Measurements from ENCODE around the gene CTCFL.
"Not testable (repeated sequence)": the region's sequence is repeated elsewhere in the genome, so short reads cannot be mapped to it uniquely, and the experiment has no call there.

Gene CTCFL

GRCh38 chr20:57536120-57536708 is 11.3 kb upstream of the CTCFL start:
- DNase-seq (ENCODE audit: low spot score): no peak

DNA sequence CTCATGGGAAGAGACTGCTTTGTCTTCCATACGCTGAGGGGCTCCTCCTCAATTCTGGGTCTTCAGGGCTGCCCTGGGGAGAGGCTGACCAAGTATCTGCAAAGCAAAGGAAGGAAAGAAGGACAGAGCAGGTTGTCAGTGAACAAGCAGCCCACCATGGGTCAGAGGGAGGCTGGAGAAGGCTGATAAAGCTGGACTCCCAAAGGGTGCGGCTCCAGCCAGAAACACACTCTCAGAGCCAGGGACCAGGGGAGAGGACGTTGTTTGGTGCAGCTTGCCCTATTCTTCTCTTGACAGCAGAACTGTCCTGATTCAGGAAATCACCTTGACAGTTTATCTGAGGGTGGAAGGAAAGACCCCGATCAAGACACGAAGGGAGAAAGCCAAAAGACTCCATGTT is 10.4 kb upstream of the CTCFL start:
- DNase-seq (ENCODE audit: low spot score): no peak

DNA sequence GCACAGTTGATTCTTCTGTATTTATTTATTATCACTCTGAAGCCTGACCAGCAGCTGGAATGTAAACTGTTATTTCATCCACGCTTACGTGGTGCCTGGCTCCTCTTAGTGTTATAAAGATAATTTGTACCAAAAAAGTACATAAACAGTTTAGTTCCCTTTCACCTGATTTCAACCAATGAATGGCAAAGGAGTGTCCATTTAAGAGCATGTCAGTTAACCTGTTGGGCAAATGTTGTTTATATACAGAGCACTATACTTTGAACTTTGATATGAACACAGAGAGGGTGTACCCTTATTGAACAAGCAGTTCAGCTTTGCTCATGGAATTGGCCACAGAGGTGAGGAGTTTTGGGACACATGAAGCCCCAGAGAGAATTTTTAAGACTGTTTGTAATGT is 7.2 kb upstream of the CTCFL start:
- no peak for DNase-seq (ENCODE audit: low spot score)

GRCh38 chr20:57530327-57530981 is 5.5 kb upstream of the CTCFL start:
- no peak for DNase-seq (ENCODE audit: low spot score)

GRCh38 chr20:57529810-57530209 is 4.9 kb upstream of the CTCFL start:
- no peak for DNase-seq (ENCODE audit: low spot score)

DNA sequence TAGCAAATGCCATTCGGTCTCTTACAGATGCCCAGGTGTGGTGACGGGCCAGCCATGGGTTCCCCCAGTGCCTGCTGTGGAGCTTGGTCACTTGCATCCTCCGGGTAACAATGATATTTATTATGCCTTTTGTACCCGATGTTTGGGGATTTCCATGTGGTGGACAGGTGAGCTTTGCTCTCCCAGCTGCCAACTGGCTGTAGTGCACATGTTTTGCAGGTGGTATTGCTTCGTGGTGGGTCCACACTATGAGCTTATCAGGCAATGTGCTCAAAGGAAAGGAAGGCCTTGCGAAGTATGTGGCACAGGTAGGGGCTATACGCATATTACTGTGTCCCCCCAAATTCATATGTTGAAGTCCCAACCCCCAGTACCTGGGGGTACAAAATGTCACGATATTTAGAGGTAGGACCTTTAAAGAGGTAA is 4.2 kb upstream of the CTCFL start:
- no peak for DNase-seq (ENCODE audit: low spot score)

DNA sequence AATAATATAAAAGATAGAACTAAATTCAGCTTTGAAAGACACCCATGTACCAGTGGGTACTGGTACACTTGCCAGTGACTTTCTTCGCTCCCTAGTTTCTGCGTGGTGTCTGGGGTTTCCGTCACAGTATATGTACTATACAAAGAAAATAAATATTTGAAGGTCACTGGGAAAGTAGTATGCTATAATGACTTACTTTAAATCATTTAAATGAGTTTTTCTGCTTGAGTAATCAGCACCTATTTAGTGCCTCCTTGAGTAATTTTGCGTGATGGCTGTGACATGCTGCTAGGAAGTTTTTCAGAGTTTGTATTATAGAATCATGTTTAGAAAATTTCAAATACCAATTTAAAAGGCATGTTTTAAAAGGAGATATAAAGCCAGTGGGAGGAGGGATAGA is 3.2 kb upstream of the CTCFL start:
- no peak for DNase-seq (ENCODE audit: low spot score)

GRCh38 chr20:57527728-57528127 is 2.8 kb upstream of the CTCFL start:
- DNase-seq (ENCODE audit: low spot score): no peak

GRCh38 chr20:57526885-57527460 is 2.0 kb upstream of the CTCFL start:
- no peak for DNase-seq (ENCODE audit: low spot score)

DNA sequence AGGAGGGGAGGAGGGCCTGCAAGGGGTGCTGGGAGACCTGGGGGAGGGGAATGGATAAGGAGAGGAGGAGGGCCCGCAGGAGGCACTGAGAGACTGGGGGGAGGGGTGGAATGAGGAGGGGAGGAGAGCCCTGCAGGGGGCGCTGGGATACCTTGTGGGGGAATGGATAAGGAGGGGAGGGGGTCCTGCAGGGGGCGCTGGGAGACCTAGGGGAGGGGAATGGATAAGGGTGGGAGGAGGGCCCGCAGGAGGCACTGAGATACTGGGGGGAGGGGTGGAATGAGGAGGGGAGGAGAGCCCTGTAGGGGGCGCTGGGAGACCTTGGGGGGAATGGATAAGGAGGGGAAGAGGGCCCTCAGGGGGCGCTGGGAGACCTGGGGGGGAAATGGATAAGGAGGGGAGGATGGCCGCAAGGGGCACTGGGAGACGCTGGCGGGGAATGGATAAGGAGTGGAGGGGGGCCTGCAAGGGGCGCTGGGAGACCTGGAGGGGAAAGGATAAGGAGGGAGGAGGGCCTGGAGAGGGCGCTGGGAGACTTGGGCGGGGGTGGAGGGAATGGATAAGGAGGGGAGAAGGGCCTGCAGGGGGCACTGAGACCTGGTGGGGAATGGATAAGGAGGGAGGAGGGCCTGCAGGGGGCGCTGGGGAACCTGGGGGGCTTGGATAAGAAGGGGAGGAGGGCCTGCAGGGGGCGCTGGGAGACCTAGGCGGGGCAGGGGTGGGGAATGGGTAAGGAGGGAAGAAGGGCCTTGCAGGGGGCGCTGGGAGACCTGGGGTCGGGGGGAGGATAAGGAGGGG is 1.3 kb upstream of the CTCFL start:
- DNase-seq (ENCODE audit: low spot score): no peak

DNA sequence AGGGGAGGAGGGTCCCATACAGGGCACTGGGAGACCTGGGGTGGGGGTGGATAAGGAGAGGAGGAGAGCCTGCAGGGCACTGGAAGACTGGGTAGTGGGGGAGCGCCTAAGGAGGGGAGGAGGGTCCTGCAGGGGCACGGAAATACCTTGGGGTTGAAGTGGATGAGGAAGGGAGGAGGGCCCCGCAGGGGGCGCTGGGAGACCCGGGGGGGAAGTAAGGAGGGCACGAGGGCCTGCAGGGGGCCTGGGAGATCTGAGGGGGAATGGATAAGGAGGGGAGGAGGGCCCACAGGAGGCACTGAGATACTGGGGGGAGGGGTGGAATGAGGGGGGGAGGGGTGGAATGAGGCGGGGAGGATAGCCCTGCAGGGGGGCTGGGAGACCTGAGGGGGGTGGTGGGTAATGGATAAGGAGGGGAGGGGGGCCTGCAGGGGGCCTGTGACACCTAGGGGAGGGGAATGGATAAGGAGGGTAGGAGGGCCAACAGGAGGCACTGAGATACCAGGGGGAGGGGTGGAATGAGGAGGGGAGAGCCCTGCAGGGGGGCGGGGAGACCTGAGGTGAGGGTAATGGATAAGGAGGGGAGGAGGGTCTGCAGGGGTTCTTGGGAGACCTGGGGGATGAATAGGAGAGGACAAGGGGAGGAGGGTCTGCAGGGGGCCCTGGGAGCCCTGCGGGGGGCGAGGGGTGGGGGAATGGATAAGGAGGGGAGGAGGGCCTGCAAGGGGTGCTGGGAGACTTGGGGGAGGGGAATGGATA is 567 bp upstream of the CTCFL start:
- DNase-seq (ENCODE audit: low spot score): no peak

- DNase-seq (ENCODE audit: low spot score): no peak
These were observed 1.2 kb downstream of the CTCFL start for GRCh38 chr20:57523782-57524181.

DNA sequence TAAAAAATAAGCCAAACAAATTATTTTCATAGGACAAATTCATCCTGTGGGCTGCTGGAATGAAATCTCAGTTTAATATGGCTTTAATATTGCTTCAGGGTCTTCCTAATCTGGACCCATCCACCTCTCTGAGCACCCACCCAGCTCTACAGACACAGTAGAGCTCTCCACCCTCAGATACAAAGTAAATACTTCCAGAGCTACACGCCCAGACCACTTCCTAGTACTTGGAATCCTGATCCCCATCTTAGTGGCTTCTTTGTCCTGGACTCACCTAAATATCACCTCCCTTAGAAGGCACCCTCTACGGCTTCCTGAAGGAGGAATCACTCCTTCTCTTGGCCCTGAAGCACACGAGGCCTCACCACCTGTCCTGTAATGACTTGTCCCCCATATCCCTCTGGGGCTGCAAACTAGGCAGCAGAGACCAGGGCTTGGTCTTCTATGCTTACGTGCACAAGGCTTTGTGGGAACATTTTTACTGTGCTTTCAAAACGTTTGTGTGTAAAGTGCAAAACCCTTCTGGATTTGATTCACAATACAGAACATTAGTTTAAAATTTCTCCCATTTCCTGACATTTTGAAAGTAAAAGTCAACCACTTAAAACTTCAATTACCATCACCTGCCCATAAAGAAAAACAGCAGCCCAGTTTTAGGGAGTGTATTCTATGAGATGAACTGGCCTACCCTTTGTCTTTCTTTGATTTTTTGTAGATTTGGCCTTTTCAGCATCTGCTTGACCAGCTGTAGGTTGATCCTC is 2.4 kb downstream of the CTCFL start:
- no peak for DNase-seq (ENCODE audit: low spot score)

DNA sequence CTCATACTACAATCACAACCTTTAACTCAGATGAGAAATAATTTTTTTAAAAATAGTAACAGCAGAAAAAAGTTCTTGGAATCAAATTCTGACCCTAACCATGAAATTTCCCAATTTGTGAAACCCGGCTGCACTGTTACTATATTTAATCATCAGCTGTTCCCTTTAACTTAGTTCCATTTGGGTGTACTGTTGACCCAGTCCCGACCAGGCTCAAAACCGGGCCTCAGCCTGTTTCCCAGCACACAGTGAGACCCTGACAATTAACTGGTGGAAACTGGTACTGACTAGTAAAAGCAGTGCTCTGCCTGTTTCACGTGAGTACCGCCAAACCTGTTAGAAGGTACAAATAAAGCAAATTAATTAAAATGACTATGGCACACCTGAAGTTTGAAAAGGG is 7.0 kb downstream of the CTCFL start:
- DNase-seq (ENCODE audit: low spot score): no peak

GRCh38 chr20:57514273-57514751 is 10.6 kb downstream of the CTCFL start:
- peak; percentile 74 for DNase-seq (ENCODE audit: low spot score)

- no peak for DNase-seq (ENCODE audit: low spot score)
These were observed 11.7 kb downstream of the CTCFL start for GRCh38 chr20:57513199-57513598.

DNA sequence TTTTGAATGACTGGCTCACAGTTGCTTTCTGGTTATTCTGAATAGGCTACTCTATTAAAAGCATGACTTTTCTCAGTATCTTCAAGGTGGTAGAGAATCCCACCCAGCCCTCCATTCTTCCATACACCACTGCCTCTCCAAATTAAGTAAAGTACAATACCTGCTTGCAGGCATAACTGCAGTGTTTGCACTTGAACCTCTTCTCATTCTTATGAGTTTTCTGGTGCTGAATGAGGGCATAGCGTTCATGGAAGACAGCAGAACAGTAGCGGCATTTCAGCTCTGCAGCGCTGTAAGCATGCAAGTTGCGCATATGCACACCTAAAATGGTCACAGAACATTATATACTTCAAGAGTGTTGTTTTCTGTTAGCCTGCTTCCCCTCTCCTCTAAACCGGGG is 12.5 kb downstream of the CTCFL start:
- no peak for DNase-seq (ENCODE audit: low spot score)

GRCh38 chr20:57511709-57512108 is 13.2 kb downstream of the CTCFL start:
- not testable (repeated sequence) for DNase-seq (ENCODE audit: low spot score)

DNA sequence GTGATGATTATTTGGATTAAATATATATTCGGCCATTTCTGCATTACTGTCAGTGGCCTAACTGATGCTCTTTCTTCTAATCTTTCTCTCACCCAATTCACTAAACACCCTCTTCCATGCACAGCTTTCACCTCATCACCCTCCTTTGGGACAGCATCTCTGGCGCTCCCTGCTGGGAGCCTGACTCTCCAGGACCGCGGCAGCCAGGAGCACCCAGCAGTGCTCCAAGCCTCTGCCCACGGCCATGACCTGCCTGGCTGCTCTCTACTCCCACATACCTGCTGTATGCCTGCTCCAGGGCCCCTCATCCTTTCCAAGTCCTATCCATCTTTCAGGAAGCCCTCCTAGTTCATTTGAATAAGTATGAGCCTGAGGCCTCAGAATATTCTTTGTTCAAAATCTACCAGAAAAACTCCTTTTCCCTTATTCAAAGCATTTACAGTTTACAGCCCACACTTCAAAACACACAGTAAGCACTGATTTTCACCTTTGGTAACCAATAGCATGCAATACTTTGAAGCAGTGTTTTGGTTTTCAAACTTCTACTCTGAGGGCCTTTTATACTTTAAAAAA is 15.2 kb downstream of the CTCFL start:
- peak; percentile 60 for DNase-seq (ENCODE audit: low spot score)

- no peak for DNase-seq (ENCODE audit: low spot score)
These were observed 16.1 kb downstream of the CTCFL start for GRCh38 chr20:57508831-57509230.

GRCh38 chr20:57508381-57508780 is 16.6 kb downstream of the CTCFL start:
- DNase-seq (ENCODE audit: low spot score): no peak

Measured in HuH-7 (cell line).